ENCODE data around the gene SYDE1. TPM values are rescaled to one million over a fixed set of nuclear protein-coding genes. Genes with fewer than 3 reads are reported as not detected.
"Not testable (repeated sequence)": the region's sequence is repeated elsewhere in the genome, so short reads cannot be mapped to it uniquely, and the experiment has no call there.

The SYDE1 gene, protein sequence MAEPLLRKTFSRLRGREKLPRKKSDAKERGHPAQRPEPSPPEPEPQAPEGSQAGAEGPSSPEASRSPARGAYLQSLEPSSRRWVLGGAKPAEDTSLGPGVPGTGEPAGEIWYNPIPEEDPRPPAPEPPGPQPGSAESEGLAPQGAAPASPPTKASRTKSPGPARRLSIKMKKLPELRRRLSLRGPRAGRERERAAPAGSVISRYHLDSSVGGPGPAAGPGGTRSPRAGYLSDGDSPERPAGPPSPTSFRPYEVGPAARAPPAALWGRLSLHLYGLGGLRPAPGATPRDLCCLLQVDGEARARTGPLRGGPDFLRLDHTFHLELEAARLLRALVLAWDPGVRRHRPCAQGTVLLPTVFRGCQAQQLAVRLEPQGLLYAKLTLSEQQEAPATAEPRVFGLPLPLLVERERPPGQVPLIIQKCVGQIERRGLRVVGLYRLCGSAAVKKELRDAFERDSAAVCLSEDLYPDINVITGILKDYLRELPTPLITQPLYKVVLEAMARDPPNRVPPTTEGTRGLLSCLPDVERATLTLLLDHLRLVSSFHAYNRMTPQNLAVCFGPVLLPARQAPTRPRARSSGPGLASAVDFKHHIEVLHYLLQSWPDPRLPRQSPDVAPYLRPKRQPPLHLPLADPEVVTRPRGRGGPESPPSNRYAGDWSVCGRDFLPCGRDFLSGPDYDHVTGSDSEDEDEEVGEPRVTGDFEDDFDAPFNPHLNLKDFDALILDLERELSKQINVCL
- 117 and 118 TPM in 2 replicates for total RNA-seq (2014; rRNA removed; shearing (Covaris generic))

DNA sequence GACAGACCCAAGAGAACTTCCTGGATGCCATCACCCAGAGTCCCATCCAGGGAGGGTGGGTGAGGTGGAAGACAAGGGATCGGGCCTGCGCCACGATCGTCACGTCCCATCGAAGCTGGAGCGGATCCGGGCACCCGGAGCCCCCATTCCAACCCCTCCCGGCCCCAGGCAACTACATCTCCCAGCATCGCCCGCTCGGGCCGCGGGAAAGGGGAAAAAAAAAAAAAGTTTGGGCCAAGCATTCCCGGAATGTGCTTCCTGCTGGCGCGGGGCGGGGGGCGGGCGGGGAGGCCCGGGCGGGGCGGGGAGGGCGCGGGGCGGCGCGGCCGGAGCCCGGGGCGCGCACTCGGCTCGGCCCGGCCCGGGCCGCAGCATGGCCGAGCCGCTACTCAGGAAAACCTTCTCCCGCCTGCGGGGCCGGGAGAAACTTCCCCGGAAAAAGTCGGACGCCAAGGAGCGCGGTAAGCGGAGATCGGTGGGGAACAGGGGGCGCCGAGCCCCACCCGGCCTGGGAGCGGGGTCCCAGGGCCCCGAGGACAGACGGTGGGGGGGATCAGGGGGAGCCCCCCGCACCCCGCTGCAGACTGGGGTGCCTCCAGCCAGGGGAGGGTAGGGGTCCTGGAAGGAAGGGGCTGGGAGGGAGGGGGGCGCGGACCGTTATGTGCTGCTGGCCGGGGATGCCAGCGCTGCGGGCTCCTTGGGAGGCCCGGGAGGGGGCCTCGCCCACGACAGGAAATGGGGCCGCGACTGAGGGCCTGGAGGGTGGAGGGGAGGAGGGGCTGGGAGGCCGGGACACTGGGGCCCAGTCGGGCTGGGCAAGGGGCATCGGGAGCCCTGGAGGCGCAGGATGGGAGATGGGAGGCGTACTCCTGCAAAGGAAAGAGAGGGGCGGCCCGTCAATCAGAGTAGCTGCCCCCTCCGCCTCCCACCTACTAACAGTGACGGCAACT lies at the start of gene SYDE1:
TSS of gene SYDE1 (plus strand) at position 341 of the 950 bp plus-strand sequence. CDS start at position 374, 33 bp downstream.
- peaks cover 19% of the 10 kb centered on the region for H3K4me1 ChIP-seq (replicated peaks)
- peak within 1 kb of the TSS; percentile 91 for H3K4me3 ChIP-seq
- no peaks in the 10 kb centered on the region for H3K27me3 ChIP-seq (replicated peaks)
- DNase-seq (ENCODE audit: low read depth in 1 of 2, low spot score in 2 of 2): peak; percentile 75 to 77
- peak within 1 kb of the TSS; percentile 98 for H3K27ac ChIP-seq
- peaks cover 11% of the 10 kb centered on the region for H3K9me3 ChIP-seq (replicated peaks)
- peaks cover 50% of the 10 kb centered on the region for H3K36me3 ChIP-seq

DNA sequence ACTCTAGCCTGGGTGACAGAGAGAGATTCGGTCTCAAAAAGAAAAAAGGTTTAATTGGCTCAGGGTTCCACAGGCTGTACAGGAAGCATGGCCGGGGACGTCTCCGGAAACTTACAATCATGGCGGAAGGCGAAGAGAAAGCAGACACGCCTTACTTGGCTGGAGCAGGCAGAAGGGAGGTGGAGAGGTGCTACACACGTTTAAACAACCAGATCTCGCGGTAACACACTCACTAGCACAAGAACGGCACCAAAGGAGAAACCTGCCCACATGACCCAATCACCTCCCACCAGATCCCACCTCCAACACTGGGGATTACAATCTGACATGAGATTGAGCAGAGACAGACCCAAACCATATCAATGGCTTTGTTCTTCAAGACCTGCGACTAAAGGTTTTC lies 45.2 kb upstream of the SYDE1 start:
- Histone ChIP-seq H3K27me3 (replicated peaks) (peaks cover 37% of the 10 kb centered on the region), H3K4me1 (replicated peaks) (no peaks in the 10 kb centered on the region), H3K9me3 (replicated peaks) (no peaks in the 10 kb centered on the region; the same call in 1 of the 2 replicates), H3K36me3 (no peaks in the 10 kb centered on the region), H3K27ac (no peak overlapping the region), H3K4me3 (no peak overlapping the region)
- DNase-seq (ENCODE audit: low read depth in 1 of 2, low spot score in 2 of 2): no peak

DNA sequence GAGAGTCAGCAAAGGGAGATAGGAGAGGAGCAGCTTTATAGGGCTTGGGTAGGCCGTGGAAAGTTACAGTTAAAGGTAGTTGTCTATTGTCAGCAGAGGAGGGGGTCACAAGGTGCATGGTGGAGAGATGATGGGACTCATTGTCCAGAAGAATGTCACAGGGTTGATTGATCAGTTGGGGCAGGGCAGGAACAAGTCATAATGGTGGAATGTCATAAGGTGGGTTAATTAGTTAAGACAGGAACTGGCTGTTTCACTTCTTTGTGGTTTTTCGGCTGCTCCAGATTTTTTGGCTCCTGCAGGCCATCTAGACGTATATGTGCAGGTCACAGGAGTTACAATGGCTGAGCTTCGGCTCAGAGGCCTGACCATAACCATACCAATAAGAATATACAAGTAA lies 36.8 kb upstream of the SYDE1 start:
- H3K27me3 ChIP-seq (replicated peaks): peaks cover 33% of the 10 kb centered on the region
- not testable (repeated sequence) for DNase-seq (ENCODE audit: low read depth in 1 of 2, low spot score in 2 of 2)

DNA sequence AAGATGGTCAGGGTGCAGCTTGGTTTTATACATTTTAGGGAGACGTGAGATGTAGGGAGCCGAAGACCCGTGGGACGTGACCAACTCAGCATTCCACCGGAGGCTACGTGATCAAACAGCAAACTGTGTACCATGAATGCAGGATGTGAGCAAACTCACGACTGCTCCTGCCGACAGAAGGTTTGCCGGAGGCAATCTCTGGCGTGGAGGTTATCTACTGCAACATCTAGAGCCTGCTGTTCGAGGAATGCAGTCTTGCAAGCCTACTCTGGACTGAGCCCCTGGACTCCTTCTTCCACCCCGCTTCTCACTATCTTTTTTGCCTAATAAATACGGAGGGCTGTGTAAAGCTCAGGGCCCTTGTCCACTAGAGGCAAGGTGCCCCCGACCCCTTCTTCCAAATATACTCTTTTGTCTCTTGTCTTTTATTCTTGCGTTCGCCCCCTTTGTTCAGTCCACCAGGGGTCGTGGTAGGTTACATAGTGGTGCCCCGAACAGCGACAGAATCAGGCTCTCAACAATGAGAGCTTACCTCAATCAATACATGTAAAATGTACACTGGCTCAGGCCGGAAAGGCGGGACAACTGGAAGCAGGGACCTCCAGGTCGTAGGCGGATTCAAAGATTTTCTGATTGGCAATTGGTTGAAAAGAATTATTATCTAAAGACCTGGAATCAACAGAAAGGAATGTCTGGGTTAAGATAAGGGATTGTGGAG lies 34.1 kb upstream of the SYDE1 start:
- Histone ChIP-seq H3K9me3 (replicated peaks) (no peaks in the 10 kb centered on the region), H3K36me3 (no peaks in the 10 kb centered on the region), H3K4me3 (no peak overlapping the region), H3K4me1 (replicated peaks) (no peaks in the 10 kb centered on the region), H3K27ac (no peak overlapping the region), H3K27me3 (replicated peaks) (peaks cover 12% of the 10 kb centered on the region)
- no peak for DNase-seq (ENCODE audit: low read depth in 1 of 2, low spot score in 2 of 2)

More for the DNA sequence above, 36.8 kb upstream of the SYDE1 start:
- H3K4me3 ChIP-seq; H3K4me1 ChIP-seq (replicated peaks); H3K27ac ChIP-seq; H3K9me3 ChIP-seq (replicated peaks); H3K36me3 ChIP-seq: not testable (repeated sequence)

DNA sequence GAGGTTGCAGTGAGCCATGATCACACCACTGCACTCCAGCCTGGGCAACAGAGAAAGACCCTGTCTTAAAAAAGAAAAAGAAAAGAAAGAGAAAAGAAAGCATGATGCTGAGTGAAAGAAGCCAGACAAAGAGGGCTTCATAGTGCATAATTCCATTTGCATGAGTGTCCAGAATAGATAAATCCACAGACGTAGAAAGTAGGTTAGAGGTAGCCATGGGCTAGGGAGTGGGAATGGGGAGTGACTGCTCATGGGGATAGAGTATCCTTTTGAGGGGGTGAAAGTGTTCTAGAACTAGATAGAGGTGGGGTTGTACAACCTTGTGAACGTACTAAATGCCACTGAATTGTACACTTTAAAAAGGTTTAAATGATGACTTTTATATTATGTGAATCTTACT lies 32.8 kb upstream of the SYDE1 start:
- no peak for DNase-seq (ENCODE audit: low read depth in 1 of 2, low spot score in 2 of 2)
- H3K4me1 ChIP-seq (replicated peaks): no peaks in the 10 kb centered on the region
- no peak overlapping the region for H3K27ac ChIP-seq
- no peak overlapping the region for H3K4me3 ChIP-seq
- H3K27me3 ChIP-seq (replicated peaks): peaks cover 10% of the 10 kb centered on the region
- H3K9me3 ChIP-seq (replicated peaks): no peaks in the 10 kb centered on the region
- H3K36me3 ChIP-seq: no peaks in the 10 kb centered on the region

DNA sequence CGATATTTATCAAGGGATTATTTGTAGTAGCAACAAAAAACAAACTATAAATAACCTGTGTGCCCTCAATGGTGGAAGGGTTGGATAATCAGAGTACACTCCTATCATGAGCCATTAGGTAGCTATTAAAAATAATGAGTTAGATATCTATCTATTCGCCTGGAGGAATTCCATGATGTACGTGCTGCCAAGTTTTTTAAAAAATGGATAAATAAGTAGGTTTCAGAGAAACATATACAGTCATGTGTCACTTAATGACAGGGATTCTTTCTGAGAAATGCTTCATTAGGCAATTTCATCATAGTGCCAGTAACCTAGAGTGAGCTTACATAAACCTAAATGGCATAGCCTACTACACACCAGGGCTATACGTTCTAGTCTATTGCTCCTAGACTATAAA lies 31.4 kb upstream of the SYDE1 start:
- H3K36me3 ChIP-seq: no peaks in the 10 kb centered on the region
- no peak overlapping the region for H3K27ac ChIP-seq
- H3K4me3 ChIP-seq: no peak overlapping the region
- no peaks in the 10 kb centered on the region for H3K9me3 ChIP-seq (replicated peaks)
- no peak for DNase-seq (ENCODE audit: low read depth in 1 of 2, low spot score in 2 of 2)
- H3K4me1 ChIP-seq (replicated peaks): no peaks in the 10 kb centered on the region
- H3K27me3 ChIP-seq (replicated peaks): peaks cover 17% of the 10 kb centered on the region

DNA sequence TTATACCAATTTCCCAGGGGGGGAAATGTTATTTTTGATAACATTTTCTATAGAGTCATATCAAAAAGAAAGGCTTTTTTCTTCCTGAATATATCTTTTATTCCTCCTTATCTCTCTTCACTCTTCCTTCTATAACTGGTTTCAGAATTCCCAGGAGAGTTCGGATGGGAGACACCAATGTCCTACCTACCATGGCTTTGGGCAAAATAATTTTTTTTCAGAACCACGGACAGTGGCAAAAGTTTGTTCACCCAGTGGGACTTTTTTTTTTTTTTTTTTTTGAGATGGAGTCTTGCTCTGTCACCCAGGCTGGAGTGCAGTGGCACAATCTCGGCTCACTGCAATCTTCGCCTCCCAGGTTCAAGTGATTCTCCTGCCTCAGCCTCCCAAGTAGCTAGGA lies 27.2 kb upstream of the SYDE1 start:
- DNase-seq (ENCODE audit: low read depth in 1 of 2, low spot score in 2 of 2); H3K4me3 ChIP-seq; H3K9me3 ChIP-seq (replicated peaks); H3K4me1 ChIP-seq (replicated peaks); H3K27ac ChIP-seq; H3K36me3 ChIP-seq: not testable (repeated sequence)
- peaks cover 34% of the 10 kb centered on the region for H3K27me3 ChIP-seq (replicated peaks)

DNA sequence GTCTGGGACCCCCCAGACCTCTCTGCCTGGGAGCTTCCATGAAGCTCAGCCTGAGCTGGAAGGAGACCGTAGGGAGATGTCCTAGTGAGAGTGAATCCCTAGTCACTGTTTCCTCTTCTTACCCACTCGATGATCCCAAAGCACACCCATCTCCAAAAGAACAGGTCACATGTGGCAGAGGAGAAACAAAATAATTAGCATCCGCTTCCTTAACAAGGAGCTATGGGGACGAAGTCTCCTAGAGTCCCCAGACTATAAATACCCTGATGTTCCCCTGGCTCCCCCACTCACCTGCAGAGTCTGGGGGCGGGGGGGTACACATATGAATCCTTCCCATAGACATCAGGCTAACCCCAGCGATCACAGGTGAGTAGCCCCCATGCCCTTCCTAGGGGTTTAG lies 25.3 kb upstream of the SYDE1 start, which contains the start of gene OR1I1:
TSS of gene OR1I1 (plus strand) at position 301 of the 400 bp plus-strand sequence. CDS start 4,855 bp downstream, outside the sequence.
- no peak for DNase-seq (ENCODE audit: low read depth in 1 of 2, low spot score in 2 of 2)
- H3K9me3 ChIP-seq (replicated peaks): no peaks in the 10 kb centered on the region
- no peak within 1 kb of the TSS for H3K27ac ChIP-seq
- no peaks in the 10 kb centered on the region for H3K36me3 ChIP-seq
- H3K27me3 ChIP-seq (replicated peaks): peaks cover 43% of the 10 kb centered on the region
- H3K4me3 ChIP-seq: no peak within 1 kb of the TSS
- no peaks in the 10 kb centered on the region for H3K4me1 ChIP-seq (replicated peaks)

DNA sequence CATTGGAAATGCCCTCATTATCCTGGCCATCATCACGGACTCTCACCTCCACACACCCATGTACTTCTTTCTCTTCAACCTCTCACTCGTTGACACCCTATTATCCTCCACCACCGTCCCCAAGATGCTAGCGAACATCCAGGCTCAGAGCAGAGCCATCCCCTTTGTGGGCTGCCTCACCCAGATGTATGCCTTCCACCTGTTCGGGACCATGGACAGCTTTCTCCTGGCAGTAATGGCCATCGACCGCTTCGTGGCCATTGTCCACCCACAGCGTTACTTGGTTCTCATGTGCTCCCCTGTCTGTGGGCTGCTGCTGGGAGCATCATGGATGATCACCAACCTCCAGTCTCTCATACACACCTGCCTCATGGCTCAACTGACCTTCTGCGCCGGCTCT lies 20.0 kb upstream of the SYDE1 start:
- peaks cover 37% of the 10 kb centered on the region for H3K27me3 ChIP-seq (replicated peaks)
- H3K36me3 ChIP-seq: no peaks in the 10 kb centered on the region
- H3K9me3 ChIP-seq (replicated peaks): no peaks in the 10 kb centered on the region
- no peak overlapping the region for H3K27ac ChIP-seq
- no peak overlapping the region for H3K4me3 ChIP-seq
- DNase-seq (ENCODE audit: low read depth in 1 of 2, low spot score in 2 of 2): no peak
- H3K4me1 ChIP-seq (replicated peaks): no peaks in the 10 kb centered on the region; the same call in 1 of the 2 replicates

DNA sequence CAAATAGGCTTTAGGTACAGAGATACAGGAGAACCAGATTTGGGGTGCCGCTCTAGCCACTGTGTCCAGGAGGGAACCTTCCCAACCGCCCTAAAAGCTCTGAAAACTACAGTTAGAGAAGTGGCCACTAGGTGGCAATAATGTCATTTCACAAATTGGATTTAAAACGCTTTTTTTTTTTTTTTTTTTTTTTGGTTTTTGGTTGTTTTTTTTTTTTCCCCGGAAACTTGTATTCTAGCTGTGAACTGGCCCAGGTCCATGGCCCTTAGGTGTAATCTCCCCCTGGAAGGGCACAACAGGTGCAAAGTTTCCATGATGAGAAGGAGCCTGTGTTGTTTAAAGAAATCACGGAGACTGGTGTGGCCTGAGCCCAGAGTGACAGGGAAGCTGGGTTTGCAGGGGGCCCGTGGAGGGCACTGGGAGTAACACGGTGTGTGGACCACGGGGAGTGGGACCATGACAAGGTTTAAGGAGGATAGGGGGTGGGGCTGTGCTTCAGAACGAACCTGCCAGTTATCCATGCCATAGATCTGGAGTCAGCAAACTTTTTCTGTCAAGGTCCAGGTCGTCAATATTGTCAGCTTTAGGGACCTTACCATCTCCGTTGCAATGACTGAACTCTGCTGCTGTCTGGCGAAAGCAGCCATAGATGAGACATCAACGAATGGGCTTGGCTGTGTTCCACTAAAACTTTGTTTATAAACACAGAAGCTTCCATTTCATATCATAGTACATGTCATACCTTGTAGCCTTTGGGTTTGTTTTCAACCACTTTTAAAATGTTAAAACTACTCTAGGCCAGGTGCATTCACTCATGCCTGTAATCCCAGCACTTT lies 15.1 kb upstream of the SYDE1 start:
- Histone ChIP-seq H3K4me1 (replicated peaks) (no peaks in the 10 kb centered on the region; the same call in 1 of the 2 replicates), H3K36me3 (no peaks in the 10 kb centered on the region), H3K4me3 (no peak overlapping the region), H3K27me3 (replicated peaks) (peaks cover 7% of the 10 kb centered on the region), H3K9me3 (replicated peaks) (no peaks in the 10 kb centered on the region), H3K27ac (no peak overlapping the region)
- peak in 1 of 2 experiments; percentile 63 for DNase-seq (ENCODE audit: low read depth in 1 of 2, low spot score in 2 of 2)

DNA sequence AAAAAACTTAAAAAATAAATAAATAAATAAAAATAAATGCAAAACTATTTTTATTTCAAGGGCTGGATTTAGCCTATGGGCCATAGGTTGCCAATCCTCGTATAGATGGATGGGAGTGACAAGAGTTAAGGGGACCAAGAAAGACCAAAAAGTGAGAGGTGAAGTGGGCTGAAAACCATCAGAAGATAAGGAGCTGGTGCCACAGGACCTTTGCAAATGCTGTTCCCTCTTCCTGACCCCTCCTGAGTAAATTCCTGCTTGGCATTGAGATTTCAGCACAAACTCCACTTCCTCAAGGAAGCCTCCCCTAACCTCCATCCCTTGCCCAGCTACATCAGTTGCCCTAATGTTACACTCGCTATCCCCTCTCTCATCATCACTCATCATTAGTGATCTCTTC lies 14.2 kb upstream of the SYDE1 start:
- Histone ChIP-seq H3K9me3 (replicated peaks) (no peaks in the 10 kb centered on the region), H3K27ac (no peak overlapping the region), H3K27me3 (replicated peaks) (0 out of 2 replicates have a peak, but pooled peaks cover 4% of the 10 kb centered on the region), H3K4me3 (no peak overlapping the region), H3K4me1 (replicated peaks) (no peaks in the 10 kb centered on the region; the same call in 1 of the 2 replicates), H3K36me3 (no peaks in the 10 kb centered on the region)
- DNase-seq (ENCODE audit: low read depth in 1 of 2, low spot score in 2 of 2): no peak

DNA sequence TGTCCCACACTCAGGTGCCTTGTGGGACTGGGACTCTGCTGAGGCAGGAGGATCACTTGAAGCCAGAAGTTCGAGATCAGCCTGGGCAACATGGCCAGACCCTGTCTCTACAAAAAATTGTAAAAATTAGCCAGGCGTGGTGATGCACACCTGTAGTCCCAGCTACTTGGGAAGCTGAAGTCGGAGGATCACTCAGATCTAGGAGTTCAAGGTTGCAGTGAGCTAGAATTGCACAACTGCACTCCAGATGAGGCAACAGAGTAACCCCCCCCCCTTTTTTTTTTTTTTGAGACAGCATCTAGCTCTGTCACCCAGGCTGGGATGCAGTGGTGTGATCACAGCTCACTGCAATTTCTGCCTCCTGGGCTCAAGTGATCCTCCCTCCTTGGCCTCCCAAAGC lies 11.0 kb upstream of the SYDE1 start:
- Histone ChIP-seq H3K36me3 (no peaks in the 10 kb centered on the region), H3K9me3 (replicated peaks) (no peaks in the 10 kb centered on the region), H3K4me1 (replicated peaks) (no peaks in the 10 kb centered on the region; the same call in 1 of the 2 replicates), H3K4me3 (no peak overlapping the region), H3K27ac (no peak overlapping the region), H3K27me3 (replicated peaks) (no peaks in the 10 kb centered on the region)
- DNase-seq (ENCODE audit: low read depth in 1 of 2, low spot score in 2 of 2): no peak
